Measurements from ENCODE around the gene SUMF2.
"Not testable (repeated sequence)": the region's sequence is repeated elsewhere in the genome, so short reads cannot be mapped to it uniquely, and the experiment has no call there.

SUMF2 gene

GRCh38 chr7:56033671-56034432, 30.2 kb upstream of the SUMF2 start:
- DNase-seq (ENCODE audit: low read depth) = peak; percentile 55
- TF ChIP-seq CTCF (IDR thresholded peaks at IDR 0.05; ENCODE audit: low read depth, low read length, missing control alignments) = peak; percentile 34
- peak overlapping the region; percentile 87 for H3K4me3 ChIP-seq (ENCODE audit: low read depth, low read length)

- no peak overlapping the region for H3K4me3 ChIP-seq (ENCODE audit: low read depth, low read length)
- TF ChIP-seq CTCF (IDR thresholded peaks at IDR 0.05; ENCODE audit: low read depth, low read length, missing control alignments) = no peak
These were observed 23.4 kb upstream of the SUMF2 start for GRCh38 chr7:56040730-56041129.

GRCh38 chr7:56045758-56046157, 18.3 kb upstream of the SUMF2 start:
- not testable (repeated sequence) for DNase-seq (ENCODE audit: low read depth)

More at GRCh38 chr7:56040730-56041129, 23.4 kb upstream of the SUMF2 start:
- no peak for DNase-seq (ENCODE audit: low read depth)

GRCh38 chr7:56046721-56047445, 17.2 kb upstream of the SUMF2 start:
- DNase-seq (ENCODE audit: low read depth) = no peak
- TF ChIP-seq CTCF (IDR thresholded peaks at IDR 0.05; ENCODE audit: low read depth, low read length, missing control alignments) = no peak

More at GRCh38 chr7:56045758-56046157, 18.3 kb upstream of the SUMF2 start:
- not testable (repeated sequence) for H3K4me3 ChIP-seq (ENCODE audit: low read depth, low read length)

GRCh38 chr7:56047446-56048116, 16.5 kb upstream of the SUMF2 start:
- H3K4me3 ChIP-seq (ENCODE audit: low read depth, low read length); DNase-seq (ENCODE audit: low read depth): not testable (repeated sequence)

More at GRCh38 chr7:56046721-56047445, 17.2 kb upstream of the SUMF2 start:
- no peak overlapping the region for H3K4me3 ChIP-seq (ENCODE audit: low read depth, low read length)

- TF ChIP-seq CTCF (IDR thresholded peaks at IDR 0.05; ENCODE audit: low read depth, low read length, missing control alignments) = no peak
- no peak for DNase-seq (ENCODE audit: low read depth)
- H3K4me3 ChIP-seq (ENCODE audit: low read depth, low read length) = no peak overlapping the region
These were observed 15.8 kb upstream of the SUMF2 start for GRCh38 chr7:56048245-56048644.

GRCh38 chr7:56048763-56049162, 15.3 kb upstream of the SUMF2 start:
- not testable (repeated sequence) for DNase-seq (ENCODE audit: low read depth); H3K4me3 ChIP-seq (ENCODE audit: low read depth, low read length)

GRCh38 chr7:56051053-56051338, 13.1 kb upstream of the SUMF2 start:
- H3K4me3 ChIP-seq (ENCODE audit: low read depth, low read length) = peak overlapping the region; percentile 71
- no peak for DNase-seq (ENCODE audit: low read depth)
- TF ChIP-seq CTCF (IDR thresholded peaks at IDR 0.05; ENCODE audit: low read depth, low read length, missing control alignments) = no peak

All from GM12864 (cell line).